Retinal pigment epithelial cell (primary cell): ENCODE data around the gene ZNF324.

ENCODE experiments used
- DNase-seq: peaks from one replicate; pipeline ENCODE4 v3.0.0-alpha.2; 2010; ENCODE audit warnings: low read depth
- H3K4me3 ChIP-seq: 2 replicates; pipeline ENCODE4 v1.5.1; 2011; ENCODE audit warnings: mild to moderate bottlenecking, low read length, control low read depth, moderate library complexity
- TF ChIP-seq, protein P1 (sequence below): conservative IDR thresholded peaks from 2 replicates; pipeline ENCODE4 v1.5.1; 2011; ENCODE audit warnings: low read depth, low read length, control low read depth, inconsistent platforms

ZNF324 gene

DNA sequence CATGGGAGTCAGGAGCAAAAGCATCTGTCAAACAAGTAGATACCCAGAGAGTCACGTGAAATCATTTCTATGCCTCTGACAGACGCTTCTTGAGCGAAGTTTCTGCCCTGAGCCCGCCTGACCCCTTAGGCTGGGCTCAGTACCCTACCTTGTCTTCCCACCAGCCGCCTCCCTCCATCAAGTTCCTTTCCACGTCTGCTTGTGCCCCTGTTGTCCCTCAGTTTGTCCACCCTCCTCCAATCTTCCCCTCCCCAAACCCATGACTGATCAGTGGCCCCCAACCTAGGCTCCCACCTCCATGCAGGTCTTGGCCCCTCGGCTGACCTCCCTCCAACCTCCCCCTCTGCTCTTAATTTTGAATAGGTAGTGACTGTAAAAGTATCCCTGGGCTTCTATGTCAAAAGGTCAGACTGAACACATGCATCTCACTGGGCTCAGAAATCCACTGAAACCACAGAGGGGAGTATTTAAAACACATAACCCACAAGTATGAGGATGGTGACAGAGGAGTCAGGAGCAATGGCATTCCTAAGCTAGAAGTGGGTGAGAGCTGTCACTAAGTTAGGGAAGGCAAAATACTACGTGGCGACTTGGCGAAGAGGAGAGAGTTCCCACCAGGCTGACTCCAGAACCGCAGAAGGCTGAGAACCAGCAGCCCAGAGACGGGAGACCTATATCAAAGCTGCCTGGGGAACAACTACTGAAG, 7.6 kb downstream of the ZNF324 start:
- DNase-seq, result no peak
- TF ChIP-seq, protein P1, sequence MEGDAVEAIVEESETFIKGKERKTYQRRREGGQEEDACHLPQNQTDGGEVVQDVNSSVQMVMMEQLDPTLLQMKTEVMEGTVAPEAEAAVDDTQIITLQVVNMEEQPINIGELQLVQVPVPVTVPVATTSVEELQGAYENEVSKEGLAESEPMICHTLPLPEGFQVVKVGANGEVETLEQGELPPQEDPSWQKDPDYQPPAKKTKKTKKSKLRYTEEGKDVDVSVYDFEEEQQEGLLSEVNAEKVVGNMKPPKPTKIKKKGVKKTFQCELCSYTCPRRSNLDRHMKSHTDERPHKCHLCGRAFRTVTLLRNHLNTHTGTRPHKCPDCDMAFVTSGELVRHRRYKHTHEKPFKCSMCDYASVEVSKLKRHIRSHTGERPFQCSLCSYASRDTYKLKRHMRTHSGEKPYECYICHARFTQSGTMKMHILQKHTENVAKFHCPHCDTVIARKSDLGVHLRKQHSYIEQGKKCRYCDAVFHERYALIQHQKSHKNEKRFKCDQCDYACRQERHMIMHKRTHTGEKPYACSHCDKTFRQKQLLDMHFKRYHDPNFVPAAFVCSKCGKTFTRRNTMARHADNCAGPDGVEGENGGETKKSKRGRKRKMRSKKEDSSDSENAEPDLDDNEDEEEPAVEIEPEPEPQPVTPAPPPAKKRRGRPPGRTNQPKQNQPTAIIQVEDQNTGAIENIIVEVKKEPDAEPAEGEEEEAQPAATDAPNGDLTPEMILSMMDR, result no peak
- H3K4me3 ChIP-seq, result no peak overlapping the region

DNA sequence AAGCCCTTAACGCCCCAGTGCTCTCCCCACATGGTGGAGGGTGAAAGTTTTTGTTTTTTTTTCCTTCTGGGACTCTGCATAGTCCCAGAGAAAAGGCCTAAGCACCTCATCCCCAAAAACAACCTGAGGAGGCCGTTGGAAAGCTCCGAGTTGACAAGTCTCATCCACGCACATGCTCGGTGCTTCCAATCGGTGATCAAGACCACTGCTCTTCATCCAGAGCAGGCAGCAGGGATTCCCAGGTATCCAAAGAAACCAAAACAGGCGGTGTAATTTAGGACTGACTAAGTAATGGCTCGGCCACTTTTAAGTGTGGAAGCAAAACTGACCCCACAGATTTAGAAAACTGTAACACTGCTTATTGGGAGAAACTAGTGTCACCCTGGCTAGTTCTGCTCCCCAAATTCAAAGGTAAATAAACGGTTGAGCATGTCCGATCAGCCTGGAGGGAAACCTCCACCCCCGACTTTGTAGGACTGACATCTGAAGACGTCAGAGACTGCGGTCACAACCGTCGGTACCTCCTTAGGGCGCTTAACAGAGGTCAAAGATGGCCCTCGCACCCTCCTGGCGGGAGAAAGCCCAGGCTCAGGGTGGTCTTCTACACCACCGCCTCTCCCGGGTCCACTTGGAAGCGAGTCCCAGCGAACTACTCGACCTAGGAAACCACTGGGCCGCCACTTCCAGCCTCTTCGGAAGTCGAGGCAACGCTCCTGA, 8.3 kb downstream of the ZNF324 start:
- TF ChIP-seq, protein P1, result no peak
- H3K4me3 ChIP-seq, result peak overlapping the region; percentile 80
- DNase-seq, result no peak

DNA sequence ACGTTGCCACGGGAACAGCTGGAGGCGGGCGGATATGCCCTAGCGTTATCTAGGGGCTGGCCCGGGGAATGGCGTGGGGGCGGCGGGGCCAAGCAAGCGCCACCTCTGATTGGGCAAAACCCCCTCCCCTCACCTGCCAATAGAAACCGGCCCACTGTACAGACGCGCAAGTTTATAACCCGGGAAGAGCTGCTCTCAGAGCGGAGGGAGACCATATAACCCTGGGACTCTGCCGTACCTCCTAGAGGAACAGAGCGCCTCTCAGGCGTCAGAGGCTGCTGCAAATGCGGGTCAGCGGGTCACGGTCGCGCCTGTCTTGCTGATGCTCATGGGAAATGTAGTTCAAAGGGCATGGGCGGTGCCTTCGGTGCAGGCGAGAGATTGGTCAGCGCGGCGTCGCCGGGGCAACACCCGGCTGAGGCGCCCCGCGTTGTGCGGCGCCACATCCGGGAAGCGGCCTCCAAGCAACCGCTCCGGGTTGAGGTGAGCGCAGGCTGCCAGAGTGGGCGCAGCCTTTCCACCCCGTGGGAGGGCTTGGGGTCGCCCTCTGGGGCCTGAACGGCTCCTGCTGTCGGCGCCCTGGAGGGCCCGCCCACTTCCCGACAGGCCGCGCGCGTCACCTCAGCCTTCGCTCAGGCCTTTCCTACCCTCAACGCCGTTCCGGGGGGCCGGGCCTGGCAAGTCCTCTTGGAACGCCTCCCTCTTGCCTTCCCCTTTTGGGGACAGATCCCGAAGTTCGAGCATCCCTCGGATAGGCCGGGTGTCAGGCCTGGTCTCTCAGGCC, 9.0 kb downstream of the ZNF324 start, which contains the start of gene ZNF446:
Gene ZNF446, plus strand, starts transcription at position 639 of the 784 bp plus-strand sequence. CDS start 867 bp downstream, outside the sequence.
- H3K4me3 ChIP-seq, result peak within 1 kb of the TSS; percentile 80
- TF ChIP-seq, protein P1, result no peak

DNA sequence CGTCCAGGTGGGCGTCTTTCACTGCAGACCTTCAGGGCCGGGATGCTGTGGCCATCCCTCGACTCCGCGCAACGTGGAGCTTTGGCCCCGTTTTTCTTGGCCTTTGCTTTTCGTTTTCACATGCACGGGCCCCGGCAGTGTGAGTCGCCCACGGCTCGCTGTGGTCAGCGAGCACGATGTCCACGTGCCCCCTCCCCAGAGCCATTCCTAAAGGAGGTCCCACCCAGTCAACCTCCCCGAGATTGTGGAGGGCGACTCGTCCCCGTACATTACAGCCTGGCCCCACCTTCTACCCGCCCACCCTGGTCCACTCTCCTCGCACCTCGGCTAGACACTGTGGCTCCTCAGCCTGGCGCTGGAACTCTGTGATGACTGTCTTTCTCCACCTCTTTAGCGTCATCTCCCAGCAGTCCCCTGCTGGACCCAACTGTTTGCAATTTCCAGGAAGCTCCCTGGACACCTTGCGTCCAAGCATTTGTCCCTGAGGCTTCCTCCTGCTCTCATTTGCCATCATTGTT, 9.7 kb downstream of the ZNF324 start:
- DNase-seq, result no peak
- H3K4me3 ChIP-seq, result peak overlapping the region; percentile 80
- TF ChIP-seq, protein P1, result no peak

More for the DNA sequence above, 9.0 kb downstream of the ZNF324 start, which contains the start of gene ZNF446:
- peak; percentile 89 for DNase-seq

DNA sequence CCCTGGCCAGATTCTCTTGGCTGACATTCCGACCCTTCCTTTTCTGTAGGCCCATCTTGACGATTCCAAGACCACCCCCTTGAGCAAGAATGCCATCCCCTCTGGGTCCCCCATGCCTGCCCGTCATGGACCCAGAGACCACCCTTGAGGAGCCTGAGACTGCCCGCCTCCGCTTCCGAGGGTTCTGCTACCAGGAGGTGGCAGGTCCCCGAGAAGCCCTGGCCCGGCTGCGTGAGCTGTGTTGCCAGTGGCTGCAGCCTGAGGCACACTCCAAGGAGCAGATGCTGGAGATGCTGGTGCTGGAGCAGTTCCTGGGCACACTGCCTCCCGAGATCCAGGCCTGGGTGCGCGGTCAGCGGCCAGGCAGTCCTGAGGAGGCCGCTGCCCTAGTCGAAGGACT, 10.2 kb downstream of the ZNF324 start:
- DNase-seq, result no peak
- TF ChIP-seq, protein P1, result no peak
- no peak overlapping the region for H3K4me3 ChIP-seq

DNA sequence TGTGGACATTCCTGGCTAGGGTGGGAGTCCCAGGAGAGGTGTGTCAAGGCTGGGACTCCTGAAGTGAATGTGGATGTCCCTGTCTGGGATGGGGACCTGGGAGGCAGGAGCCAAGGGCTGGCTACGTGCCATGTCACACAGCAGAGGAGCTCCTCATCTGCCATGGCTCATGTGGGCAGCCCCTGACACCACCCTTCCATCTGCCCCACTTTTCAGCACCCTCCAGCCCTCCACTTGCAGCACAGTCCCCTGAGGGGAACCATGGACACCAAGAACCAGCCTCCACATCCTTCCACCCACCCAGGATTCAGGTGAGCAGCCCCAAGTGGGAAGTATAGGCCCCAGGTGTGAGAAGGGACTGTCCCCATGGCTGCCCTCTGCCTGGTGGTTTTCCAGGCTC, 11.0 kb downstream of the ZNF324 start:
- H3K4me3 ChIP-seq, result no peak overlapping the region
- TF ChIP-seq, protein P1, result no peak
- DNase-seq, result no peak
